Activated CD4-positive, alpha-beta T cell treated with anti-CD3 and anti-CD28 coated beads for 48 hours (primary cell): ENCODE measurements around the gene AIG1.
"Not testable (repeated sequence)": the region's sequence is repeated elsewhere in the genome, so short reads cannot be mapped to it uniquely, and the experiment has no call there.

Experiments
- DNase-seq: peaks from one replicate; pipeline ENCODE4 v3.0.0-alpha.2; 2020

Gene AIG1

GRCh38 chr6:143243786-143244185 is 183.1 kb downstream of the AIG1 start:
- DNase-seq = no peak

- DNase-seq = no peak
Measured at GRCh38 chr6:143245656-143246055, 185.0 kb downstream of the AIG1 start.

DNA sequence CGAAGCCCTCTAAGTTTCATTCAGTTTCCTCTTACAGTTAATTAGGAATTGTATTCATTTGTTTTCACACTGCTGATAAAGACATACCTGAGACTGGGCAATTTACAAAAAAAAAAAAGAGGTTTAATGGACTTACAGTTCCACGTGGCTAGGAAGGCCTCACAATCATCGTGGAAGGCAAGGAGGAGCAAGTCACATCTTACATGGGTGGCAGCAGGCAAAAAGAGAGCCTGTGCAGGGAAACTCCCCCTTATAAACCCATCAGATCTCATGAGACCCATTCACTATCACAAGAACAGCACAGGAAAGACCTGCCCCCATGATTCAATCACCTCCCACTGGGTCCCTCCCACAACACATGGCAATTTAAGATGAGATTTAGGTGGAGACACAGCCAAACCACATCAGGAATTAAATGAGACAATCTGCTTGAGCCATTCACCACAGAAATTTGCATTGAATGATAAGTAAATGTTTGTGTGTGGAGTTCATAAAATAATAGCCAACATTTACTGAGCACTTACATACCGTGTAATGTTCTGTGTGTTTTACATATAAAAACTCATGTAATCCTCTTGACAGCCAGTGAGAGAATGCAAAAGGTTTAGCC is 185.6 kb downstream of the AIG1 start:
- DNase-seq = not testable (repeated sequence)

DNA sequence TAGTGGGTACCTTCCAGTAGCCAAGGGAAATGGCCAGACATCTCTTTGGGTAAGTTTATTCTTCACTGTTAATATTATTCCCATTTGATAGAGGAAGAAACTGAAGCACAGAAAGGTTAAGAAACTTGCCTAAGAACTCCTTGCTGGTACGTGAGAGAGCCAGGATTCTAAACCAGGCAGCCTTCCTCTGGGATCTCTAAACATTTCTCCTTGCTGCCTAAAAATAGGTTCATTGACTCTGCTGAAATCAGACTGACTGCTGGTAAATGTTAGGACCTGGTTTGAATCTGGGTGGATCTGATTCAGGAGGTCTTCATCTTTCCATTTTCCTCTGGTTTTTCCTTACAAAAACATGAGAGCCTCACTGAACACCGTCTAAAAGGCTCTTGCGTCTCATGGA is 186.9 kb downstream of the AIG1 start:
- no peak for DNase-seq

GRCh38 chr6:143248359-143248758 is 187.7 kb downstream of the AIG1 start:
- peak; percentile 53 for DNase-seq

GRCh38 chr6:143251288-143251687 is 190.6 kb downstream of the AIG1 start:
- DNase-seq = no peak

- DNase-seq = no peak
Measured at GRCh38 chr6:143252961-143253360, 192.3 kb downstream of the AIG1 start.

DNA sequence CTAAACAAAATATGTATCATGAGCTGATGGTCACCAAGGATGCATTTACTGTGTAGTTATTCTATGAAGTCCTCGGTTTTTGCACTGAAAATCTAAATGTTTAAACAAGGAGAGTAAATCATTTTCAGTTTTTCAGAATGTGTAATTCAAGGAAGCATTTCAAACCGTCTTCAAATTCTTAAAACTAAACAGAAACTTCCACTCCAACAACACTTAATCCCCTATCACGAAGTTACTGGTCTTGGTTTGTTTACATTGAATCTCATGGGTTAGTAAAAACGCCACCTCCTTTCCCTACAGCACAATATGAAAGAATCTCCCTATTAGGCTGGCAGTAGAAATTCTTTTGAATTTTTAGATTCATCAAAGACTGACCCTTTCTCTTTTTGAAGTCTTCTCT is 192.9 kb downstream of the AIG1 start:
- DNase-seq = no peak

DNA sequence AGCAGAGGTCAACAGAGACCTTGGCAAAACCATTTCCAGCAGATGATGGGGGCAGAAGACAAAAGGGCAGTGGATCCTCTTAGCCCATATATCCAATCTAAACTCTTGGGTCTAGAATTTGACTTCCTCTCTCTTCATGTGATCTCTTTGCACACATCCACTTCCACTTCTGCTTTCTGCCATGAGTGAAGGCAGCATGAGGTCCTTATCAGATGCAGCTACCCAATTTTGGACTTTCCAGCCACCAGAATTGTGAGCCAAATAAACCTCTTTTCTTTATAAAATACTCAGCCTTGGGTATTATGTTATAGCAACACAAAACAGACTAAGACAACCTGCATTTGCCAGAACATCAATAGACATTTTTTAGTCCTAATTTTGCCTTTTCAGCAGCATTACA is 198.3 kb downstream of the AIG1 start:
- no peak for DNase-seq

GRCh38 chr6:143260857-143261256 is 200.2 kb downstream of the AIG1 start:
- DNase-seq = no peak

GRCh38 chr6:143261899-143262436 is 201.3 kb downstream of the AIG1 start:
- DNase-seq = no peak

GRCh38 chr6:143262859-143263258 is 202.2 kb downstream of the AIG1 start:
- DNase-seq = no peak

DNA sequence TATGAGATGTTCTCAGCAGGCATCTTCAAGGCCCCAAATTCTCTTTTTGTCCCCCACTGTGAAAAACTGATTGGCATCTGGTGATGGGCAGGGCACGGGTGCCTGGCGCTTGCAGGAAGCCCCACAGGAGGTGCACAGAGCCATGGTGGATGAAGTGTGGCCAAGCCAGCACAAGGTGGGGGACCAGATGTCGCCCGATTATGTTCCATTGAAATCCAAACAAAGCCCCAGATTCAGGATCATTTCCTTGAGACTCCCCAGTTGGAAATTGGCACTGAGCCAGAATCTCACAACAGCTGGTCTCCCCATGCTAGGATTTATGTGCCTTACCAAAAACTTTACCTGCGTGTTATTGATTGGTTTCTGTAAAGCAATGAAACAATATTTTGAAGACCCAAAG is 203.7 kb downstream of the AIG1 start:
- no peak for DNase-seq

- no peak for DNase-seq
Measured at GRCh38 chr6:143264986-143265764, 204.5 kb downstream of the AIG1 start.

DNA sequence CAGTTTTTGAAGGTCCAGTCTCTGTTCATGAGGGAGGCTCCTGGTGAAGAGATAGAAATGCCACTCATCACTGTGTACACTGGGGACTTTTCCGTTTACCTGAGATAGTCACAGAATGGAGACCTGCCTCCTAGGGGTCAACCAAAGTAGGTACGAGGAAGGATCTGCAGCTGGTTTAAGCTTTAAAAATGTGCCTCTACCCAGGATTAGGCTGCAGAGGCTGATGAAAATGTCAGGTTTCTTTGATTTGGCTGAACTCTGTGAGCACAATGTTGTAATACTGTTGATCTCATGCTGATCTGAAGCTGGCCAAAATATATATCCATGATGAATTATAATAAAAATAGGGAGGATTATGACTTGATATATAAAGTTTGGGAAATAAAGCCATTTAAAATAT is 207.1 kb downstream of the AIG1 start:
- no peak for DNase-seq

DNA sequence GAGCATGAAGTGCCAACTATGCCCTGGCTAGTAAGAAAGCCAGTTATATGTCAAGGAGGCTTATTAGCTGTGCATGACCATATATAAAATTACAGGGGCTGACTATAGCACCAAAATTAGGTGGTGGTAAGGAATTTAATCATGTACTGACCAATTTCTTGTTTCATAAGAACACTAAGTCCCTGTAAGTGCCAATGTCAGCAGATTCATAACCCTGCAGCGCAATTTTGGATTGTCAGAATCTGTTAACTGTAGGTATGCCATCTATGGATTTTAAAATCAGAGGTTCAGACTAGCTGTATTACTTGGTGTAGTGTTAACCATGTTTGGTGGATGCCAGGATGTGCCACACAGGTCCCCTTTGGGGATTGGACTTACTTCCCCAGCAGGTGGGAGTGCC is 207.8 kb downstream of the AIG1 start:
- DNase-seq = no peak

- no peak for DNase-seq
Measured at GRCh38 chr6:143270026-143270425, 209.3 kb downstream of the AIG1 start.

- no peak for DNase-seq
Measured at GRCh38 chr6:143271024-143271423, 210.3 kb downstream of the AIG1 start.

GRCh38 chr6:143276436-143276835 is 215.7 kb downstream of the AIG1 start:
- no peak for DNase-seq

DNA sequence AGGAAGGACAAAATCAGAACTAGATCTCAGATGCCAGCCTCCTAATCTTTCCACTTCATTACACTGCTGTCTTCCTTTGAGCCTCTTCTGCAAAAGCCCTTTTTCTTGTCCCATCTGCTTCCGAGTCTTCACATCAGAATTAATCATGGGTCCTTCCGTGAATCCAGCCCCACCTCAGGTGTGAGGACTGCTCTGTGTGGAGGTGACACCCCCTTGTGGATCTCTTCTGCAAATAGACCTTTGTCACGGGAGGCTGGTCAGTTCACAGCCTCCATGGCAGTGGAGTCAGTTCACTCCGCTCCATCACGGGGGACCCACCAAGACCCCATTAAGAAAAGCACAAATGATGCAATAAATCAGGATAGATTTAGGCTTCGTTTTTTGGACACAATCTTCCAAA is 218.7 kb downstream of the AIG1 start:
- no peak for DNase-seq

DNA sequence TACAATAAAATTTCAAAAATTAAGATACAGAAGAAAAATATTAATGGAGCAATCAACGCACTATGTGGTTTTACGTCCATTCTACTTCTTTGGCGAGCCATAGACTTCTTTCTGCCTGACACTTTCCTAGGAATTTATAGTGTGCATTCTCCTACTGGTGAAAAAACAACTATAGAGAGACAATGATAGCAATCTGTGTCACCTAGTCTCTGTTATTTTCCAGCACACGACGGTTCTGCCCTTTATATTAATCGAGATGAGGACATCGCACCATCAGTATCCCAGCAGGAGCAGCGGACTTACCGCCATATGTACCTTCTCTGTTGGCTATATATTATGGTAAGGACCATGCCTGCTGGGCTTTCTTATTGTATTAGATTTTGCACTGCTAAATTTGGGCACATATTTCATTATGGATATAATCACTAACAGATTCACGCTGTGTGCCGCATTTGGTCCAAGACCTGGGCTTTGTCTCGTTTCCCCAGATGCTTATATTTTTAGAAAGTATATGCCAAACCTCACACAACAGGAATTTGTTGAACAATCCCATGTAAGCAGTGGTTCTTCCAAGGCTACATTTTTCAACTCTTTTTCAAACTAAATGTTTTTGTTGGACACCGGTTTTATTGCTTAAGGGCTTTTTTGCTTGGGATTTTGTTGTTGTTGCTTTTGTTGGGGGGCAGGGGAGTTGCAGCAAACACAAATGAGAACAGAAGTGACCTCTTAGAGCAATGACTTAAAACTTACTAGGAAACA is 223.4 kb downstream of the AIG1 start:
- no peak for DNase-seq

- DNase-seq = no peak
Measured at GRCh38 chr6:143286251-143286795, 225.6 kb downstream of the AIG1 start.

DNA sequence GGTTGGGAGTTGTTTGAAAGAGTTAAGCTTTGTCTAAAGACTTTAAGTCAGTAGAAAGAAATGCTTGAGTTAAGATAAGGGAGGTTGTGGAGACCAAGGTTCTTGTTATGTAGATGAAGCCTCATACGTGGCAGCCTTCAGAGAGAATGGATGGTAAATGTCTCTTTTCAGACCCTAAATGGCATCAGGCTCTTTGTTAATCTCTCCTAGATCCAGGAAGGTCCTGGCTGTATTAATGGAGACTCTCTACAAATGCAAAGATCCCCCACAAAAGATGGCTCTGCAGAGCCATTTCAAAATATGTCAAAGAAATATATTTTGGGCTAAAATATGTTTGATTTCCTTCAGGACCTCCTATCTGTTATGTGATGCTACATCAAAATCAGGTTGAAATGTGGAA is 228.2 kb downstream of the AIG1 start:
- DNase-seq = no peak
